GM08714 (cell line): ENCODE data around the gene HOXB4.

ENCODE experiments used
- H3K4me3 ChIP-seq: fragments of 200-500 bp; sonication (Bioruptor generic); 2 replicates; pipeline ENCODE4 v1.5.1; 2014; ENCODE audit warnings: mild to moderate bottlenecking, low read length, inconsistent platforms
- ZNF274 ChIP-seq: IDR thresholded peaks from 2 replicates; pipeline ENCODE4 v1.6.1; 2012; ENCODE audit warnings: mild to moderate bottlenecking, low read depth, low read length

Gene HOXB4

DNA sequence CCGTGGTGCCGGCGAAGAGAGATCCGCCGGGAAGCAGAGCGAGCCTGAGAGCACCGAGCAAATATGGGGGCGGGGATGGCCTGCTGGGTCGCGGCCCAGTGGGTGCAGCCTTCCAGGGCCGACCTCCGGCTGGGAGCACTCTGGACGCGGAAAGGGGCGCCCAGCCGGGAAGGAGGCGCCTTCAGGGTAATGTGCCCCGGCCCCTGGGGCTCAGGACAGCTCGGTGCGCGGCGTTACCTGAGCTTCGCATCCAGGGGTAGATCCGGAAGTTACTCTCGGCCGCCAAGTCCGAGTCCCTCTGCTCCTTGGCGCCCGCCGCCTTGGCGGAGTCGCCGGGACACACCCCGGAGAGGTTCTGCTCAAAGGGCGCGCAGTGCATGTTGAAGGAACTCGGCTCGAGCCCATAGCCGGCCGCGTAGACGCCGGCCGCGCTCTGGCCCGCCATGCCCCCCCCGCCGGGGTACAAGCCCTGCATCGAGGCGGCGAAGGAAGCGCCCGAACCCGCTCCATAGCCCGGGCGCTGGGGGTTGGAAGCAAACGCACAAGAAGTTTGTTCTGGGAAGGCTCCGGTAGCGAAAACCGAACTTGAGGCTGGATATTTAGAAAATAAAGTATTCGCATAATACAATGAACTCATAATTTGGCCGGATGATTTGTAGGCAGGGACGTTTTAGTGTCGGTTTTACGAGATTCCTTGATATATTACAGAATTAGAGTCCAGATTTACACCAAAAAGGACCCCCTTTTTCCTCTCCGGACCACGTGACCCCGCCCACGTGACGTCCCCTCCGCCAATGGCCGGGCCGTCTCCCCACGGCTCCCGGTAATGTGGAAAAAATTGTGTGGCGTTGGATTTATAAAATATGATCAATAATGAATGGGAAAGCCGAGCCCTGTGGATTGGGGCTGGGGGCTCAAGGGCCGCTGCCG is 32.4 kb upstream of the HOXB4 start, which contains the start of gene HOXB7:
TSS of gene HOXB7 (minus strand) at position 736 of the 930 bp plus-strand sequence. CDS start at position 637, 99 bp downstream.
- peak within 1 kb of the TSS; percentile 73 for H3K4me3 ChIP-seq

GRCh38 chr17:48609759-48610281 is 31.7 kb upstream of the HOXB4 start:
- H3K4me3 ChIP-seq: peak overlapping the region; percentile 73; the same call in 1 of the 2 replicates
- no peak for TF ChIP-seq ZNF274

More for the DNA sequence above, 32.4 kb upstream of the HOXB4 start, which contains the start of gene HOXB7:
- TF ChIP-seq ZNF274: no peak

DNA sequence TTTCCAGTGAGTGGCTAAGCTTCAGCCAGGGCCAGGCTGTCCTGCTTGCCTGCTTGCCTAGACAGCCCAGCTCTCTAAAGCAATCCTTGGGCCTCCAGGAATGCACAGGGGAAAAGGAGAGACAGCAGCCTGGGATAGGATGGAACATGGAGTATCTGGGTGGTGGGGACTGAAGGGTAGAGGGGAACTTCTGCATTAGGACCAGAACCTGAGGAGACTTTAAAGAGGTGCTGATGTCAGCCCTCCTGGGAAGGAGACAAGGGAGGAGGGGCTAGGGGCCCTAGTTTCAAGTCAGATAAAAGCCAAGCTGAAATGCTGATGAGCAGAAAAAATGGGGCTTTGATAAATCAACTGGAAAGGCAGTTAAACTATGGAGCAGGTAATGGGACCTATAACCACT is 30.9 kb upstream of the HOXB4 start:
- TF ChIP-seq ZNF274: no peak
- no peak overlapping the region for H3K4me3 ChIP-seq

DNA sequence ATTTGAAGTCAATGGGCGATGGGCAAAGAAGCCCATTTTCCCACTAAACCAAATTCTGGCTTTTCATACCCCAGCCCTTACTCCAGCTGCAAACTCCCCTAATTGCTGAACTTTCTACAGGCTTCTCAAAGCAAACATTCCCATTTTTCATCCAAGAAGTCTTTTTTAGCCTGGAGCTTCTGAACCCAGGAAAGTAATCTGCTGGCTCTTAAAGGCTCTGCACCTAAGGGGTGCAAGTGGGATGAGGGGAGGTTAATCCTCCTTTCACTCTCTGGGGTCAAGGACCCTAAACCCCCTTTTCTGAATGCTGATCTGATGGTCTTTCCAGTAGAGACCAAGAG is 30.3 kb upstream of the HOXB4 start:
- no peak for TF ChIP-seq ZNF274
- H3K4me3 ChIP-seq: no peak overlapping the region

- no peak overlapping the region for H3K4me3 ChIP-seq
- TF ChIP-seq ZNF274: no peak
These were observed 28.9 kb upstream of the HOXB4 start for GRCh38 chr17:48606892-48607614.

- TF ChIP-seq ZNF274: no peak
- no peak overlapping the region for H3K4me3 ChIP-seq
These were observed 28.1 kb upstream of the HOXB4 start for GRCh38 chr17:48605991-48606891.

GRCh38 chr17:48605409-48605919 is 27.3 kb upstream of the HOXB4 start:
- H3K4me3 ChIP-seq: no peak overlapping the region
- TF ChIP-seq ZNF274: no peak

- peak within 1 kb of the TSS; percentile 17; the same call in 1 of the 2 replicates for H3K4me3 ChIP-seq
- TF ChIP-seq ZNF274: no peak
These were observed 26.7 kb upstream of the HOXB4 start, which contains the start of gene HOXB6 for GRCh38 chr17:48604770-48605329. Gene HOXB6, minus strand, starts transcription at chr17:48604986. Its CDS starts 6,836 bp downstream, at chr17:48598150.

DNA sequence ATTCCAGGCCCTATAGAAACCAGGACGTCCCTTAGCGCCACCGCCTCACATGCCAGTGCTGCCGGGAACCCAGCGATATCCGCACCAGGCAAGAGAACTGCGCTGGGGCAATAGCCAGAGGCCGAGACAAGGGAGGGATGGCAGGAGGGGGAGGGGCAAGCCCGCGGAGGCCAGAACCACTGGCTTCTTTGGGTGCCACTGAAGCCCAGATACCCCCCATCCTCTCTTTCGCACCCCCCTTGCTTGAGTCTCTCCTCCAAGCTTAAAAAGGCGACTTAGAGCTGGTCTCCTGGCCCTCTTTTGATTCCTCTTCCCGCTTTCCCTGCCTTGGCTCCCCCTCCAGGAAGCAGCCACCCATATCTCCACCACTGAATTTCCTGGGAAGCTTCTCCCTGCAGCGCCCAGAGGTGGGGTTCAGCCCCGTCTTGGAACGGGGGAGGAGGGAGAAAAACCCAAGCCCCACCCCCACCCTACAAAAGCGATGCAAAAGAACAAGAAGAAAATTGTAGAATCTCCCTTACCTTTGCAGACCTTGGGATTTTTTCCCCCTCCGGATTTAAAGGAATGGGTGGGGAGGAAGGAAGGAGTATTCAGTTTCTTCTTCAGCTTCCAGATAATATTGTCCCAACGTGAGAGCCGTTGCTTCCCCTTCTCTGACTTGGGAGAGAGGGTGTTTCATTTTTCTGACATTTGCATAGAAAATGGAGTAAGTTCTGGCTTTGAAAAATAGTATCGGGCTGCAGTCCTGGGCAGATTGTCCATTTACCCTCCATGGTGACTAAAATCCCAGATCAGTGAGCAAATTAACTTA is 26.0 kb upstream of the HOXB4 start:
- TF ChIP-seq ZNF274: no peak
- peak overlapping the region; percentile 17; the same call in 1 of the 2 replicates for H3K4me3 ChIP-seq

DNA sequence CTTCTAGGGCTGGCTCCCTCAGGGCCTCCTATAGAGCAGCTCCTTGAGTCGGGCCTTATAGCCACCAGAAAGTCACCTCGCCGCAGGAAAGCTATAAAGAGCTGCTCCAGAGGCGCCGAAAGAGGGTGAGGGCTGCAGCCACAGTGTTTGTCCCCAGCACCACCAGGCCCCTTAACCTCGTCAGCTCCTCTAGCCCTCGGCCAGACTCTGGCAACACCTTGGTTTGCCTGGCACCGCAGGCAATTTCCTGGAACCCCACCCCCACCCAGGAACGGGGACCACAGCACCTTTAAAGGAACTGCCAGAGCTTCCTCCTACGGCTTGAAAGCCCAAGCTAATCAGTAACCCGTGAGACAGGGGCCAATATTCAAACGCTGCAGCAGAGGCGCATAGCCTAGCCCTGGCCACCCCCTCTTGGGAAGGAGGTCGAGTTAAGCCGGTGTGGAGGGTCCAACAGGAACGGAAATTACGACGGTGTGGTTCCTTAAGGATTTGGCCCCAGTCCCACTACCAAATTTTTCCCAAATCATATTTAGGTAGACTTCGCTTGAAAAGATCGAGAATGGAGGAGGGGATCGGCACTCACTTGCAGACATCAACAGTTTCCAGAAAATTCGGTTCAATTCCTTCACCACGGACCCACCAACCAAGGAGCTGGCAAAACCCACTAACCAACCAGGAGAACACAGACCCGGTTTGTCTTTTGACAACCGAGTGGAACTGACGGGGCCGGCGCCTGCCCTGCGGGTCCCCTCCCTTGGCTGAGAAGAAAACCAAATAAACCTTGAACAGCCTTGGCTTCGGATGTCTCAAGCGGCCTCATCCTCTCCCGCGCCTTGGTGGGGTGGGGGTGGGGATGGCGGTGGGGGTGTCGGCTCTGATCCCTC is 23.6 kb upstream of the HOXB4 start:
- H3K4me3 ChIP-seq: no peak overlapping the region
- no peak for TF ChIP-seq ZNF274

DNA sequence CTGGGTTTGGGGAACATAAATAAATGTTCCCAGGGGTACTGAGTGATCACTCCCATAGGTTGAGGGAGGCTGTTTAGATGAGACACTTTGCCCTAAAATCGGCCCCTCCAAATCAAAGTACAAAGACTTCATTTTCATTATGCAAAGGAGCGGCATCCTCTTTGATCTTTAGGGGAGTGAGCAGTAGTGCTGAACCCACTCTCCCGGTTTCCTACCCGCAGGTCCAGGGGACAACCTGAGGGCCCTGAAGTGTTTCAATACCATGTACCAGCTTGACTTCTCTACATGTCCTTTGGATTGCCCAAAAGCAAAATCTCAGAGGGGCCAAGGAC is 23.0 kb upstream of the HOXB4 start:
- H3K4me3 ChIP-seq: no peak overlapping the region
- no peak for TF ChIP-seq ZNF274
